Epidermal melanocyte (primary cell): ENCODE results near the gene IPO9.

Experiments used
- DNase-seq: peaks from one replicate; pipeline ENCODE4 v3.0.0; 2011; ENCODE audit warnings: low spot score; ENCODE audit not compliant: insufficient read length

Gene IPO9

DNA sequence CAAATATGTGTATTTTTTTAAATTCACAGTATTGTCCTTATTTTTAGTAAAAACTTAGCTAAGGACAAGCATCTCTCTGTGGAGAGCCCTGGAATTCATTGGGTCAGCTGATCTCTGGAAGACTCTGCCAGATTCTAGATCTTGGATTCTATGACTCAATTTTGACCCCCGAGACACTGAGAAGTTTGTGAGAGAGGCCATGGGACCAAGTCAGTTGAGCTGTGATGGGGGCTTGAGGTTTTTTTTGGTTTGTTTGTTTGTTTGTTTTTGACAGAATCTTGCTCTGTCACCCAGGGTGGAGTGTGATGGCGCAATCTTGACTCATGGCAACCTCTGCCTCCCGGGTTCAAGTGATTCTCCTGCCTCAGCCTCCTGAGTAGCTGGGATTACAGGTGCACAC lies 73.2 kb downstream of the IPO9 start:
- DNase-seq: no peak

DNA sequence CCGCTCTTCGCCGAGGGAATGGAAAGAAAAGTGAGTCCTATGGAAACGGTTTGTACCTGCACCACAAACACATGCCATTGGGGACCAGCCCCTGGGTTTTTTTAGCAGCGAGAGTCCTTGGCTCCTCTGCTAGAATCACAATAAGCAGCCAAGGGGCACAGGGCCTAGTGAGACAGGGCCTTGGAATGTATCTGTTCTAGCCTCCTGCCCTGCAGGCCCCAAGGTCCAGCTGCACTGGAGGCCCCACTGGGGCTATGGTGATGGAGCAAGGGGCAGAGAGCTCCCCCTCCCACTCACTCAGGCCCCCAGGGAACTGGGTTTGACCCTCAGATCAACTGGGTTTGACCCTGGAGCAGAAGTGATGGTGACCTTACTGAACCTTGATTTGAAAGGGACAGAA lies 74.2 kb downstream of the IPO9 start:
- no peak for DNase-seq

DNA sequence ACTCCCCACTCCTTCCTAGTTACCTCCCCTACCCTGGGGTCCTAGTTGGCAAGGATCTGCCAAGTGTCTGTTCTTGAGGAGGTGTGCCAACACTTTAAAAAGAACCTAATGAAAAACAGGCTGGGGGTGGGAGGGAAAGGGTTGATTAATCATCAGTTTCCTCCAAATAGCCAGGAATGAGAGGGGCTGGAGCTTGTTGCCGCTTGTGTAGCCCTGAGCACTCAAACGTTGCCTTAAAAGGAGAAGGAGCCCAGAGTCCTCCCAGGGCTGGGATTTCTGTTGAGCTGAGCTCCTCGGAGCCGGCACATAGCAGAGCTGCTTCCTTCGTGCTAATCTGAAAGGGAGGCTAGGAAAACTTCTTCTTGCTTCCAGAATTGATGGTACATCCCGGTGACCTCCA lies 75.6 kb downstream of the IPO9 start:
- DNase-seq: peak; percentile 70

DNA sequence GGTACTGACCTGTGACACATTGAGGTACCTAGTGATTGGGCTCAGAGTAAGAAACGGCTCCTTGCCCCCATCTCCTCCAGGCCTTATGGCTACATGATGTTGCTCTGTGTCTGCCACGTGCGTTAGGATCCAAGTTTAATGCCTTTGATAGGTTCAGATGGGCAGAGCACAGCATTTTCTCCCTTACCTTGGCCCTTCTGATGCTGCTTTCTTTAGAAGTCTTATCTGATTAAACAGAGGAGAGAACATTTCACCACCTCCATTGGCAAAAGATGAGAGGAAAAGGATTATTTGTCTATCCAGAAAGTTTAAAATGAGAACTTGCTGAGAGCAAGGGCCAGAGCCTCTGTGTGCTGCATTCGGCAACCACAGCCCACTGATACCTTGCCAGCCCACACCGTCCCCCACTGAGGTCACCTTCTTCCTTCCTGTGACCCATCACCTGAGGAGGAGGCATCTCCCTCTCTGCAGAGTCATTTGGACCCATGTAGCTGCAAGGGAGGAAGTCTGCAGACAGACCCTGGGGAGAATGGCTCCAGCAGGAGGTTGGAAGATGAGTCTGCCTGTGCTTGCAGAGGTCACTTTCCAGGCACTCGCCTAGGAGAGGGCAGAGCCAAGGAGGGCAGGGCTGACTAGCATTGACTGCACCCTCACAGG lies 76.4 kb downstream of the IPO9 start:
- no peak for DNase-seq

DNA sequence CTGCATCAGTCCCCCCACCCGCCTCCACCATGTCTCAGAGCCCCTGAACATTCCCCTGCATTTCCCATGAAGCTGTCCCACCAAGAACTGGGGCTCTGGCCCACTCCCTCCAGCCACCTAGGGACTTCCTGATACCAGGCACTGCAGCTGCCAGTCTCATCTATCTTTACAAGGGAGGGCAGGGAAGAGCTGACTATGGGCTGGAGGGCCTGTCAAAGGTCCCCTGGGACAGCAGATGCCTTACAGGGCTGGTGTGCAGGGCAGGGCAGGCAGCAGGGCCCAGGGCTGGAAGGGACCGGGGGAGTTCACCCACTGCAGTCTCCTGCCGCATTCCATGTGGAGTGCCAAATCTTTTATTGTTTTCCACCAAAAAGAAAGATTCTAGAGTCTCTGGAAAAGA lies 77.4 kb downstream of the IPO9 start:
- DNase-seq: no peak

DNA sequence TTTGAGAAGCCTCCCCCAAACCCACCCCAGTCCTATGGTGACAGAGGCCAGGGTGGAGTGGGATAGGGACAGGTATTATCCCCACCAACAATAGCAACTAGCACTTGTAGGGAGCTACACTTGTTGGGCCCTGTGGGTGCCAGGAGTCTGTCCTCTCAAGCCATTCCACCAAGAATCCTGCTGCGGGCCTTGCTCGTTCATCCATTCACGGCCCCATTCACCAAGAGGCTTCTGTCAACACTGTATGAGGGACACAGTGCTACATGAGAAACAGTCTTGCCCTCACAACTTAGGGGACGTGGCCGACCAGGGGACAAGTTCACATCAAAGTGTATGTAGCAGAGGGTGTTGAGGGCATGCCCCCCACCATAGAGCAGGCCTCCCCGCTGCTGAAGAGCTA lies 78.7 kb downstream of the IPO9 start:
- no peak for DNase-seq

DNA sequence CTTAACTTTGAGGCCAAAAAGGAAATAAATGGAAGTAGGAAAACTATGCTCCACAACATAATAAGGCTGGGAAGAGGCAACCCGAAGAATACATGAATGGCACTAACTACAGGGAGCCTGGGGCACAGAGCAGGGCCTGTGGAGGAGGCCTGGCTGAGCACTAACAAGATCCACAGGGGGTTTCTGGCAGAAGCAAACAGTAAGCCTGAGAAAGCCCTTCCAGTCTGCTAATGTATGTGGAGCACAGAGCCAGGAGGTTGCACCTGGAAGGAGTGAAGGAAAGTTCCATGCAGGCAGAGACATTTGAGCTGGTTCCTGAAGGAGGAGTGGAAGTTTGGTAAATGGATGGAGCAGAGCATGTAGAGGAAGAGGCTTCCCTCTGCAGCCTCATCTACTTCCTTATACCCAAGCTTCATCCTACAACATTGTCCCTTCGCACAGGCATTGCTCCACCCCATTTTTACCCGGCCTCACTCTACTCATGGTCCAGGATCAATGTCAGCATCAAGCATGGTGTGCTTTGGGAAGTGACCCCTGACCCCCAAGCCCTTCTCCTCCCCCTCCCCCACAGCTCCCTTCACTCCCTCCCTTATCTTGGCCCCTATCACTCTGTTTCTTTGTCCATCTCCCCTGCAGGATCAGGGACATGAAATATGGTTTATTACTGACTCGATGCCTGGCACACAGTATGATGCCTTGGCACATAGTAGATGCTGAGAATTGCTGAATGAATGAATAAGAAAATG lies 83.0 kb downstream of the IPO9 start:
- DNase-seq: no peak

DNA sequence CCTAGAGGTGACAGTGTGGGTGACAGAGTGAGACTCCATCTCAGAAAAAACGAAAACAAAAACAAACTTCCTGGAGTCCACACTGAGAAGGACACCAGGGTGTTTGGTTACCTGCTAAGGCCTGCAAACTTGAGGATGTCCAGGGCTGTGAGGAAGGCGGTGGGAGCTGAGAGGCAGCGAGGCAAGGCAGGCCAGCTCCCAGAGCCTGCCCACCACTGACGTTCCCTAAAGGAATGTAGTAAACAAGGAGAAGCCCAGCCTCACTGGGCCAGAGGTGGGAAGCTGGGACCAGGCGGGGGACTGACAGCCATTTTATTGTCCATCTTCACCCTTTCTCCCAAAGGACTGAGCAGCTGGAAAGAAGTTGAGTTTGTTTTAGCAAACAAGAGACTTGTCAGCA lies 83.9 kb downstream of the IPO9 start:
- no peak for DNase-seq

DNA sequence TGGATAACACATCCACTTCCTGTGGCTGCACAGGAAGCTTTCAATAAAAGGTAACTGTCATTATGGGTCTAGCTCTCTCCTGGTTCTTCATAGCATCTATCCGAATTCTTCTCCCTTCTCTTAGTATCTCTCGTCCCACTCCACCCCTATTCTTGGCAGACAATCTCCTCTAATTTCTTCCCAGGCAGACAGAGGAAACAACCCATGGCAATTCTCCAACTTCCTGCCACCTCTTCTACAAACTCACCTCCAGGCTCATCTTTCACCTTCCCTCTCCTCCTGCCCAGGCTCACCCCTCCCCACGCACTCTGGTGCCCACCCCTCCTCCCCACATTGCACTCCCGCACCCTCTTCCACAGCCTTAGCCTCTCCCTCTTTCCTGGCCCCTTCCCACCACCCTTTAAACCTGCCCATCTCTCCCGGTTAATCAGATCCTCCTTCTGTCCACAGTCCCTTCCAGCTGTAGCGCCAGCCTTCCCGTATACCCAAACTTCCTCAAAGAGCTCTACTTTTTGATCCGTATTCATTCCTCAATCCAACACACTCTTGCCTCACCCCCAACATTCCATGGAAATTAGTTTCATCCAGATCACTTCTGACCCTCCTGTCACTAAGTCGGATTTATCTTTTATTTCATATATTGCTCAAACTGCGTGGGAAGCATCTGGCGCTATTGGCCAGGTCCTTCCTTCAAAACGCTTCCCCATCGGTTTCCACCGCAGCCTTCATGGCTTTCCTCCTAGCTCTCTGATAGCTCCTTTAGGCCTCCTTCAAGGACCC lies 85.7 kb downstream of the IPO9 start:
- DNase-seq: no peak

DNA sequence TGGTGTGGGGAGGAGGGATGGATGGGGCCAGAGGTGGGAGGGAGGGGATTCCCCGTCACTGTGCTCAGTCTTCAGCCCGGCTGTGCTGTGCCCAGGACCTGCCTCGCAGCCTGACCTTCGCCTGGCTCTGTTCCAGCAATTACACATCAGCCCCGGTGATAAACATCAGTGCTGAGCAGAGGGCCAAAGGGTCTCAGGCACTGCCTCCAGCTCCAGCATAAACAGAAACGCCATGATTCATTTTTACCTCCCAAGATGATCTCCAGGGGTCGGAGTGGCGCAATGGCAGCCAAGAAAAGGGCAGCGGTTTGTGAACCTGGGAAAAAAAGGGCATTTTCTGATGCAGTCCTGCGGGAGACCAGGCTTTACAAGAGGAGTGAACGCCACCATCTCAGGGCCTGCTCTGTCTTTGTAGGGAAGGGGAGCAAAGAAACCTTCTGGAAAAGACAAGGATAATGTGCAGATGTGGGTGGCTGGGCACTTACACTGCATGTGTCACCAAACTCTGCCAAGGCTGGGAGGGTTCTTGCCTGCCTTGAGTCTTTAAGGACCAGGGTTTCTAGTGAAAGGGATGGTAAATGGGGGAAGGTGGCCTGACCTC lies 87.8 kb downstream of the IPO9 start:
- DNase-seq: no peak

DNA sequence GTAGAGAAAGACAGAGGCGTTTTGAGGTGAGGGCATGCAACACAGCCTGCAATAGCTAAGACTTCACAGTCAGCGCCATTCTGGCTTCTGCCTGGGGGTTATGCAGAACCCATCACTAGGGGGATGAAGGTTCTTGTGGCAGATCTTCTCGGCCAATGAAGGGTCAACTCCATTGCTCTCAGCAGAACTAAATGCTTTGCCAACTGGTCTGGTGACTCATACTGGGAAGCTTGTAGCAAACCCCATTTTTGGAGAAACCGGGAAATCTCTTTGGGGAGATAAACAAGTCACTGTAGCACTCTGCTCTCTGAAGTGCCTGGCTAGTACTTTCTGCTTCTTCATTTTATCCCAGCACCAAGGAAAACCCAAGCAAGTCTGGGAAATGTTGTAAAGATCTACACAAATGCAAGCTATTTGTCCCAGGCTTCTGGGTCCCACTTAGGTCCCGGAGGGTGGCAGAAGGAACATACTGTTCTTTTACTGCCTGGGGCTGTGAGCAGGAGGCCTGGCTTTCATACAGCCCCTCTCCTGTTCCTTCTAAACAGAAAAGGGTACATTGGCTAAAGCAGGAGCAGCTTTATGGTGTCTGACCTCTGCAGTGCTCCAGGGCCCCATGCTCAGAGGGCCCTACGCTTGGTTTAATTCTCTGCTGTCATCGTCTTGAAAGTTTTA lies 88.5 kb downstream of the IPO9 start:
- DNase-seq: peak; percentile 32

DNA sequence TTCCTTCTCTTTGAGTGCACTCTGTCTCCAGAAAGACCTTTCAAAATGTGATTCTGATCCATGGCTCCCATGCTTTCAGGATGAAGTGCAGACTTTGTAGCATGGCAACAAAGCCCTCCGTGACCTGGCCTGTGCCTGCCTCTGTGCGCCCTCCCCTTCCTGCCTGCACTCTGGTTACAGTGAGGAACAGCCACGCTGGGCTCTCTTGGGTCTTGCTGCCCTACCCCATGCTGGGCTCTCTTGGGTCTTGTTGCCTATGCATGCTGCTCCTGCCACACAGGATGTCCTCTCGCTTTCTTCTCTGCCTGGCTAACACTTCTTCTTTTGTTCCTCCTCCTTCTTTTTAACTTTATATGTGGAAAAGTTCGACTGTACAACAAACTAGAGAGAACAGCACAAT lies 89.4 kb downstream of the IPO9 start:
- DNase-seq: no peak

DNA sequence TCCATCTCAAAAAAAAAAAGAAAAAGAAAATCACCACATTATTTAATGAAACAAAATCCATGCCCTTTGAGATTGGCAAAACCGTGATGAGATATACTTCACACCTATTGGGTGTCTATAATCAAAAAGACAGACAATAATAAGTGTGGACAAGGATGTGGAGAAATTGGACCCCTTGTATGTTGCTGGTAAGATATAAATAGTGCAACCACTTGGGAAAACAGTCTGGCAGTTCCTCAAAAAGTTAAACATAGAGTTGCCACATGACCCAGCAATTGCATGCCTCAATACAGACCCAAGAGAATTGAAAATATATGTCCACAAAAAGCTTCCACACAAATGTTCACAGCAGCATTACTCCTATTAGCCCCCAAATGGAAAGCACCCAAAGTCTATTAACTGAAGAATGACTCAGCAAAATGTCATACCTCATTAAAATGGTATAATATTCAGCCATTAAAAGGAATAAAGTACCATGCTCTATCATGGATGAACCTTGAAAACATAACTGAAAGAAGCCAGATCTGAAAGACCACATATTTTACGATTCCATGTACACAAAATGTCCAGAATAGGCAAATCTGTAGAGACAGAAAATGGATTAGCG lies 93.1 kb downstream of the IPO9 start:
- no peak for DNase-seq

DNA sequence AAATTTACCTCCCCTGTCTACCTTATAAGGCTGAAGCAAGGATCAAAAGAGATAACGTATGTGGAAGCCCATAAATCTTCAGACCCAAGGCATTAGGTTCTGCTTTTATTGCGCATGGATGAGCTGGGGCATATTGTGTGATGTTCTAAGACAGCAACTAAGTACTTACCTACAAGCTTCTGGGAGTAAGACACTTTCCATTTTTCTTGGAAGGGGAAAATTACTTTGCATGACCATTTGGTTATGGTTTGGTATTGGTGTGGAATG lies 96.3 kb downstream of the IPO9 start:
- DNase-seq: no peak

DNA sequence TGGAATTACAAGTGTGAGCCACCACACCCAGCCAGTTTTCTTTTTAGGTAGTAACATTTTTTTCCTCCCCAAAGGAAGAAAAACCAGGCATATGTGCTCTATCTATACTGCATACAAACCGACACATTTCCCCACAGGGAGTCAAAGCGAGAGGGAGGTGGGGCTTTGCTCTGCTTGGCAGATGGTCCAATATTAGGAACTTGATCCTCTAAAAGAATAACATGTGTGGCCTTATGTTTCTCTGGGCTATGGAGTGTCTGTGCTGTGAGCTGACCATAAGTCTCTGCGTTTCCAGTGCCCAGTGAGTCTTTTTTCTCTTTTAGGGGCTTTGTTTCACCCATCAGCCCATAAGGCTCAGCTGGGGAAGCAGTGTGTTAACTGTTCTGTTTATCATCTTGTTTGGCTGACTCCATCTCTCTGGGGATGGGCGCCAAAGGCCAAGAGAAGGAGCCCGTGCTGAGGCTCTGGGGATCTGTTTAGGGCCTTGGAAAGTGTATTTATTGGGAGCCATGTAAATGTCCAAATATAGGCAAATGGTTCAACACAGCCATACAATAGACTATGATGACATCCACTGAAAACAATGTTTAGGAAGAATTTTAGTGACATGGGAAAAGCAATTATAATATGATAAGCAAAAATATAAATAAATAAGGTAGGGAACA lies 97.2 kb downstream of the IPO9 start:
- DNase-seq: no peak

DNA sequence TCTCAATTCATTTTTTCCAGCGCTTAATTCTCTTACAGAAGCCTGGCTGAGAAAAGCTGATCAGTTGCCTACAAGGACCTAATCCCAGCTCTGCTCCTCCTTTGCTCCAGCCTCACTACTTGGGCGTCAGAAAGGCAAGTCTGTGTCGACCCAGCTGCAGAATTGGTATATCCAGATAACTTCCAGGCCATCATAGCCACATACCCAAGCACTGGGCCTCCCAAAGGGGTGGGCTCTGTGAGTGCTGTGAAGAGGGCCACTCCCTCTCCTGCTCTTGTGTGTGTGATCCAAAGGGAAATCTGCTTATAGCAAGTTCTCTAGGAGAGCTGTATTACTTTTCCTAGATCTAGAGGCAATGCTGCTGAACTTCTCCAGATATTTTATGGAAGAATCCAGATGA lies 99.3 kb downstream of the IPO9 start:
- no peak for DNase-seq

DNA sequence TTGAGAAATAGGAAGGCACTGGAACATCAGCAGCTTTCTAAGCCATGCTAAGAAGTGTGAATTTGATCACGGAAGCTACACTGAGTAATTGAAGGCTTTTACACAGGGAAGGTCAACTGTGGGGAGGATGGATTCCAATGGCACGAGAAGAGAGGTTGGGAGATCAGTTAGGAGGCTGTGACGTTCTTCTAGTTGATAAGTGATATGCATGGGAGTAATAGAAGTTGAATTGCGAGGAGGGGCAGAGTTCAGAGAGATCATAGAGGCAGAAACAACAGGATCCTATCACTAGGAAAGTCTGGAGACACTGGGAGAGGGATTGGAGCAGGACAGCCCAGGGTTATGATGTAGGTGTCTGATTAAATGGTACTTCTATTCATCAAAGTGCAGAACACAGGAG lies 101.2 kb downstream of the IPO9 start:
- no peak for DNase-seq

DNA sequence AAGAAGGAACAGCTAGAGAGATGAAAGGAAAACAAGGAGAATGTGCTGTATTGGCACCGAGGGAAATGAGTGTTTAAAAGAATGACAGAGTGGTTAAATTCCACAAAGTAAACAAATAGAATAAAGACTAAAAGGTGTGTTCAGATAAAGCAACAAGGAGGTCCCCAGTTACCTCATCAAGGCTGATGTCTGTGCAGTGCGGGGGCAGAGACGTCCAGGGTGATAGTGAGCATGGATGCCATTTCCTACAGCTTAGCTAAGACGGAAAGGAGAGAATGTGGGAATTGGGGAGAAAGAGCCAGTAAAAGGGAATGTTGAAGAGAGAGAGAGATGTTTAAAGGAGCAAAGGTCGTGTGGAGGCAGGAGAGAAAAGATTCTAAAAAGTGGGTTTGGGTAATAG lies 101.8 kb downstream of the IPO9 start:
- no peak for DNase-seq
